HFFc6 (cell line): Measurements from ENCODE around the gene ACSM4. TPM values are rescaled to one million over a fixed set of nuclear protein-coding genes. Genes with fewer than 3 reads are reported as not detected.

ENCODE experiments used
- DNase-seq: peaks from one replicate; pipeline ENCODE4 v3.0.0-alpha.2; 2018
- H3K27ac Mint-ChIP-seq: 2 replicates; pipeline ENCODE4 v1.8.0; 2020; ENCODE audit warnings: mild to moderate bottlenecking, mixed read lengths
- H3K27me3 Mint-ChIP-seq: 2 replicates; pipeline ENCODE4 v1.8.0; 2021; ENCODE audit warnings: mild to moderate bottlenecking, moderate library complexity, mixed read lengths; ENCODE audit not compliant: insufficient read depth
- H3K36me3 Mint-ChIP-seq: 2 replicates; pipeline ENCODE4 v1.8.0; 2021; ENCODE audit warnings: low read depth, mixed read lengths
- H3K4me1 Mint-ChIP-seq: 2 replicates; pipeline ENCODE4 v1.8.0; 2020; ENCODE audit warnings: low read depth, mixed read lengths
- H3K4me3 Mint-ChIP-seq: 2 replicates; pipeline ENCODE4 v1.8.0; 2020; ENCODE audit warnings: mild to moderate bottlenecking, moderate library complexity, mixed read lengths
- H3K9me3 Mint-ChIP-seq: 2 replicates; pipeline ENCODE4 v1.8.0; 2020; ENCODE audit warnings: mild to moderate bottlenecking, mixed read lengths
- CTCF ChIP-seq: fragments of 200-600 bp; sonication (generic); IDR thresholded peaks from 2 replicates; pipeline ENCODE4 v1.5.0; 2021; ENCODE audit warnings: antibody characterized with exemption, mild to moderate bottlenecking
- total RNA-seq, 6 experiments: library from RNA; stranded (reverse); fragmentation: NEBNext Ultra II Directional; extraction: Animal tissue kit (Norgen Biotek cat#: 25700); gene quantifications; 2 replicates in 1 of 6; 3 replicates in 5 of 6; pipeline ENCODE4 v1.2.3, GENCODE V29; 2021

The ACSM4 gene
- total RNA-seq, 6 experiments from 2014 or later: not detected

GRCh38 chr12:7351177-7351576, 47.3 kb downstream of the ACSM4 start:
- no peak overlapping the region for H3K4me3 Mint-ChIP-seq
- no peak overlapping the region for H3K27ac Mint-ChIP-seq
- no peaks in the 10 kb centered on the region for H3K36me3 Mint-ChIP-seq
- H3K9me3 Mint-ChIP-seq: no peaks in the 10 kb centered on the region
- H3K27me3 Mint-ChIP-seq: no peaks in the 10 kb centered on the region
- H3K4me1 Mint-ChIP-seq: peaks cover 13% of the 10 kb centered on the region
- DNase-seq: no peak
- TF ChIP-seq CTCF: no peak

GRCh38 chr12:7352661-7353060, 48.8 kb downstream of the ACSM4 start:
- H3K9me3 Mint-ChIP-seq: no peaks in the 10 kb centered on the region
- no peak for TF ChIP-seq CTCF
- peaks cover 13% of the 10 kb centered on the region for H3K4me1 Mint-ChIP-seq
- no peak overlapping the region for H3K4me3 Mint-ChIP-seq
- no peaks in the 10 kb centered on the region for H3K27me3 Mint-ChIP-seq
- no peak overlapping the region for H3K27ac Mint-ChIP-seq
- no peaks in the 10 kb centered on the region for H3K36me3 Mint-ChIP-seq
- DNase-seq: no peak

GRCh38 chr12:7354529-7354928, 50.7 kb downstream of the ACSM4 start:
- no peak overlapping the region for H3K4me3 Mint-ChIP-seq
- peaks cover 13% of the 10 kb centered on the region for H3K4me1 Mint-ChIP-seq
- no peaks in the 10 kb centered on the region for H3K36me3 Mint-ChIP-seq
- DNase-seq: no peak
- no peaks in the 10 kb centered on the region for H3K9me3 Mint-ChIP-seq
- TF ChIP-seq CTCF: no peak
- H3K27ac Mint-ChIP-seq: no peak overlapping the region
- no peaks in the 10 kb centered on the region for H3K27me3 Mint-ChIP-seq

GRCh38 chr12:7361265-7361664, 57.4 kb downstream of the ACSM4 start:
- Mint-ChIP-seq H3K27me3 (no peaks in the 10 kb centered on the region), H3K27ac (no peak overlapping the region), H3K4me3 (no peak overlapping the region), H3K9me3 (no peaks in the 10 kb centered on the region), H3K4me1 (no peaks in the 10 kb centered on the region), H3K36me3 (no peaks in the 10 kb centered on the region)
- TF ChIP-seq CTCF: no peak
- no peak for DNase-seq

- Mint-ChIP-seq H3K27ac (no peak overlapping the region), H3K27me3 (no peaks in the 10 kb centered on the region), H3K9me3 (no peaks in the 10 kb centered on the region), H3K36me3 (no peaks in the 10 kb centered on the region), H3K4me3 (no peak overlapping the region), H3K4me1 (peaks cover 6% of the 10 kb centered on the region)
- DNase-seq: no peak
- no peak for TF ChIP-seq CTCF
Measured at GRCh38 chr12:7362734-7363133, 58.9 kb downstream of the ACSM4 start.

GRCh38 chr12:7369274-7369729, 65.4 kb downstream of the ACSM4 start:
- Mint-ChIP-seq H3K36me3 (no peaks in the 10 kb centered on the region; the same call in 1 of the 2 replicates), H3K27me3 (no peaks in the 10 kb centered on the region), H3K27ac (peak overlapping the region; percentile 86), H3K9me3 (no peaks in the 10 kb centered on the region), H3K4me3 (peak overlapping the region; percentile 66), H3K4me1 (peaks cover 41% of the 10 kb centered on the region)
- peak; percentile 84 for DNase-seq
- TF ChIP-seq CTCF: no peak
